HG03045 (cell line): Measurements from ENCODE around the gene HECW1.
"Not testable (repeated sequence)": the region's sequence is repeated elsewhere in the genome, so short reads cannot be mapped to it uniquely, and the experiment has no call there.

Source experiments
- ATAC-seq: cut with Tn5 transposase; IDR thresholded peaks from one replicate; pipeline ENCODE4 v1.9.1; 2021; ENCODE audit warnings: mild to moderate bottlenecking, moderate library complexity; ENCODE audit not compliant: unreplicated experiment

The HECW1 gene

DNA sequence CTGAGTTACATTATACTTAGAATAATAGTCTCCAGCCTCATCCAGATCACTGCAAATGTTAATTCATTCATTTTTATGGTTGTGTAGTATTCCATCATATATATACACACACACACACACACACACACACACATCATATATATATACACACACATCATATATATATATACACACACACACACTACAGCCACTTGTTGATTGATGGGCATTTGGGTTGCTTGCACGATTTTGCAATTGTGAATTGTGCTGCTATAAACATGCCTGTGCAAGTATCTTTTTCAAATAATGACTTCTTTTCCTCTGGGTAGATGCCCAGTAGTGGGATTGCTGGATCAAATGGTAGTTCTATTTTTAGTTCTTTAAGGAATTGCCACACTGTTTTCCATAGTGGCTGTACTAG is 233.2 kb downstream of the HECW1 start:
- ATAC-seq = not testable (repeated sequence)

DNA sequence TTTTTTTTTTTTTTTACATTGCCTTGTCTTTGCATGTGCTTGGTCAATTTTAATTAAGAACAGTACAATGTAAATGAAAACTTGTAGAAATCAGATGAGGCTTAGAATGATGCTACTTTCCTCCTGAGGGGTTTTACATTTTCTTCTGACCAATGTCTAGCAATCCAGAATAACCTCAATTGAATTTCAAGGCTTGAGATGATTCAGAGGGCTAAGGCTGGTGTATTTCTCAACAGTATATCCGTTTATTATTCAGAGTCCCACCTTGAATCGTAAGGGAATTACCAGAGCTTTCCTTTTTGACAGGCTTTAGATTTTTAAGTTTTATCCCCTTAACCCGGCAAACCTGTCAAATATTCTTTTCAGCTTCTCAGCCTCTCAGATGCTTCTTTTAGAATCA is 239.2 kb downstream of the HECW1 start:
- no peak for ATAC-seq

DNA sequence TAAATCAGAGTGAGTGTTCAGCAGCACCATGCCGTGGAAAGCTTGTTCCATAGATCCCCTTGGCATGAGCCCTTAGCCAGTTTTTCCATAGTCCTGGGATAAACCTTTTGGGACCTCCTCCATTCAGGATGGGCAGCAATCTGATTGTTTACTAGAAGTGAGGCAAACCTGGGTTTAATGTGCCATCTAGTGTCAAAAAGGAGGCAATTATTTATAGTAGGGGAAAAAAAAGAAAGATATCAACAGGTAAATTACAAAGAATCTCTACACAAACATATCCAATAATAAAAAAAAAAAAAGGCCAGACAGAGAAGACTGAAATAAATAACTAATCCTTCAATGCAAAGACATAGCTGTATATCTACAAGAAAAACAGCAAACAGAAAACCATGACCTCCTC is 241.5 kb downstream of the HECW1 start:
- ATAC-seq = no peak

DNA sequence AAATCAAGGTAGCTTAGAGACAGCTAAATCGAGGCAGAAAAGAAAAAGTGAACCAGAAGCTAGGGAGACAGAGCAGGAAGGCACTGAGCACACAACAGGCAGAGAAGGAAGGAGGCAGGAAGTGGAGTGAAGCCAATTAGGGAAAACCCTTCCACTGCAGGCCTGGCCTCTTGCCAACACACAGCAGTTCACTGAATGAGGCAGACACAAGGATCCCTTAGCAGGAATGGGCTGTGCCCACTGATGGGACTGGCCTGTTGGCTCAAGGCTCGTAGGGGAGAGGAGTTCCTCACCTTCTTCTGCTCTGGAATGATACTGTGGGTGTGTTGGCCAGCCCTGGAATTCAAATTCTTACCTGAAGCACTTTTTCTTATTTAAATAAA is 250.2 kb downstream of the HECW1 start:
- ATAC-seq = no peak

DNA sequence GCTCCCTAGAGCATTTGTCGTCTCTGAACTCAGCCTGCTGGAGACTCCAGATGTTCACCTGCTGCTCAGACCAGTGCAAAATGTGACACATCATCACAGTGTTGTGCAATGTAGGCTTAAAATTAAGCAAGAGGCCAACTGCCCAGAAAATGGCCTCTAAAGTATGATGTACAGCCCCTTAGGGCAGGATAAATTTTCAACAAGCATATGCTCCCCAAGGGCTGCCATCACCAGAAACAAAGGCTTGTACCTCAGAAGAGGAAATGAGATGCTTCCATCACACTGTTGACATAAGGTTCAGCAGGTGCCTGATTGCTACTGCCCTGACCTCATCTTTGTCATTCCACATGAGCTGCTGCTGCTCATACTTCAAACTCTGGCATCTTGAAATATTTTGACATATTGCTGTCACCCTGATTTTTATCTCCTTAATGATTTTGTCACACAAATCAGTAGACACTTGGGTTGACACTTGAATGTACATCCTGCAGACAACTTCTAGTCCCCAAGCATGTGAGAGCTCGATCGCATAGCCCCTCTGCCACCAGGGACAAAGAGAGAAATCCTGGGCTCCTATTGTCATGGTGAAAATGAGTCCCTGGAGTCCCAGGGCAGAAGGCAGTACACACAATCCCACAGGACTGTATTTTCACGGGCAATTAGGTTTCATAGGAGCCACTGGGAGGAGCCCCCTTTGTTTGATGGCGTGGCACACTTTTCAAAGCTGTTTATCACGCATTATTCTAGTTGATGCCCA is 250.8 kb downstream of the HECW1 start:
- ATAC-seq = no peak

DNA sequence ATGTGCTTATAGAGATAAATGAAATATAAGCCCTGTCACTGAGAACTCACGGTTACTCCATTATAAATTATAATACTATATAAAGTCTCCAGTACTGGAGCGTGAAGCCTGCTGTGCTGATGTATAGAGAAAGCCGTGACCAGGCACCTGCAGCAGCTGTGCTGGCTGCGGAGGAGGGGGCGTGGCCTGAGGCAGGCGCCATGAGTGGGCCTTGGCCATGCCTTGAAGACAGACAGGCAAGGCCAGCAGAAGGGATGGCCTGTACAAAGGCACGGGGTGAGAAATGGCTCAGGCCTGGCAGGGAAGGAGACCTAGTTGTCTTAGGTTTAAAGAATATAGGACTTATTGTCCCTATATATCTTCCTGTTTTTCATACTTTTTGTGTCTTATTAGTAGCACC is 251.9 kb downstream of the HECW1 start:
- no peak for ATAC-seq

DNA sequence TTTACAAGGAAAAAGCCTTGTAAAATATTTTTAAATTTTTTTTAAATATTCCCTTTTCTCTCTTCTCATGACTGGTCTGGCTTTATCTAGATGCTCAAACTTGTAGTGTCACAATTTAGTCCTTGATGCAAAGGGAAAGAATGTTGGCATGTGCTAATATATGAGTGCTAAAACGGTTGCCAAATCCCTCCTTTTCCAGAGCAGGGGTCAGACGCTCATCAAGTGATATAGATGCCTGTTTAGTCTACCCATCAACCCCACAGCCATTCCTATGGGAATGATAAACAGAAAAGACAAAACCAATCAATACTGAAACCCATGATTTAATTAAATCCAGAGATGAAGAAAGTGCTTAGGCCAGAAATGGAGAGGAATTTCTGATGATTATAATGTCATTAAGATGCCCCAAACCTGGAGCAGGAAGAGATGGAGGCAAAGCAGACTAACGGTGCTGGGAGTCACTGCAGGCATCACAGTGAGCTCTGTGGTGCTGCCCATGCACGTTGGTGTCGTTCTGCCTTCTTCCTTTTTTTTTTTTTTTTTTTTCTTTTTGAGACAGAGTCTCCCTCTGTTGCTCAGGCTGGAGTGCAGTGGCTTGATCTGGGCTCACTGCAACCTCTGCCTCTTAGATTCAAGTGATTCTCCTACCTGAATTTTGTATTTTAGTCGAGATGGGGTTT is 260.4 kb downstream of the HECW1 start:
- no peak for ATAC-seq

DNA sequence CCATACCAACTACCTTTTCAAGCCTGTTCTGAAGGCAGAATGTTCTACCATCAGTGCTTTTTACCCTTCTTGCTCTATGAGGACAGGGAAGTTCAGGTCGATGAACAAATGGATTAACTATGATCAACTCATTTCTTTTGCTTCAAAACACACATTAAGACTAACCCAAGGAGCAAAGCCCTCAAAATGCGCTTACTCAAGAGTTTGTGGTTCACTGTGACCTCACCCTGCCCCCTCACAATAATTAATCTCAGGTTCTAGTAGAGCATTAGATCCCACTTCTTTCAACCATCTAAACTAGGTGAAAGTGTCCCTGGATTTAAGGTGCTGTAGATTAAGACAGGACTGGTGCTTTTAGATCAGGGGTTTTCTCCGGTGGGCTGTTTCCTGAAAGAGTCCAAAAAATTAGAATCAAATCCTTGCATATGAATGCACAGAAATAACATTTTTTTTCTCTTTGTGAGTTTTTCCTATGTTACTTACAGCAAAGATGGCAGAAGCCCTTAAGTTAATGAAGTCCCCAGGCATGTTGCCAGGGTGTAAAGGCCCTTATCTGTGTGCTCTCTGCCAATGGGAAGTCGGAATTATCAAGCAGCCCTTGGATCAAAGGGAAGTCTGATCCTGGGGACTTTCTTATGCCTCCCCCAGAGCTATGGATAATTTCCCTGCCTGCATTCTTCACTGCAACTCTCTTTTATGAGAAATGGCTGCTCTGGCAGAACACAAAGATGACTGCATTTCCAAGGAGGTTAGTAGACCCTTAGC is 264.9 kb downstream of the HECW1 start:
- ATAC-seq = no peak

DNA sequence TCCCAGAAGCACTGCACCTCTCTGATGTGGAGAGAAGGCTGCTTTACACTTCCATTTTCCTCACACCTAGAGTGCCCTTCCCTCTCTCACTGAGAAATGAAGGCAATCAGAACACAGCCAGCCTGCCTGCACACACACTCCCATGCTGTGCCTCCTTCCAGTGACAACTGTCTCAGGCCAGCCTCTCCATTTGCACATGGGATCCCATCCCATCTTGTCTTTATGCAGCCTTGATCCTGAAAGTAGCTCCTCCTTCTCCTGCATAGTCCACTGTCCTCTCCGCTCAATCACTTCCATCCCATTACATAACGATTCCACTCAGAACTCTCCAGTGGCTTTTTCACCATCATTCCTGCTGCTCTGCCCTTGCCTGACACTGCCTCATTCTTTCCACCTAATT is 266.8 kb downstream of the HECW1 start:
- no peak for ATAC-seq

DNA sequence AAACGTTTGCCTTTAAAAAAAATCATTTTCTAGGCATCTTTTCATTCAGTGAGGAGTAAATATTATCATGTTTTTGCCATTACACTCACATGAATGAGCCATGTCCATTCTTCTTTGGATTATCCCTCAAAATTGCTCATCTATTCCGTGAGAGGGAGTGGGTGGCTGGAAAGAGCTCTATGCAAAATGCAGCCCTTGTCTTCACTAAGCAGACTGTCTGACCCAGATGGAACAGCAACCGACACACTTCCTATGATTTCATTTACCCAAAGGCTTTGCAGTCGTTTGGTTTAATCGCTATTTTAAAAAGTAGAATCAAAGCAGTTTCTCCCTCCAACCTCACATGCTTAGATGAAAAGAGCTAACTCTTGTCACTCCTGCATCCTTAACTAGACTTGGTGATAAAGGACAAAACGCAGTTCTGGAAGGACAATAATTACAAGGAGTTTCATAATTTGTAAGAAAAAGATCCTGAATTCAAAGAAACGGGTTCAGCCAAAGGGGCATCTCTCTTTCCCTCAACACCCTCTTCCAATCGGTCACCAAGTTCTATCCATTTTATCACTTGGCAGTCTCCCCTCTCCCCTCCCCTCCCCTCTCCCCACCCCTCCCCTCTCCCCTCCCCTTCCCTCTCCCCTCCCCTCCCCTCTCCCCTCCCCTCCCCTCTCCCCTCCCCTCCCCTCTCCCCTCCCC is 272.3 kb downstream of the HECW1 start:
- no peak for ATAC-seq

DNA sequence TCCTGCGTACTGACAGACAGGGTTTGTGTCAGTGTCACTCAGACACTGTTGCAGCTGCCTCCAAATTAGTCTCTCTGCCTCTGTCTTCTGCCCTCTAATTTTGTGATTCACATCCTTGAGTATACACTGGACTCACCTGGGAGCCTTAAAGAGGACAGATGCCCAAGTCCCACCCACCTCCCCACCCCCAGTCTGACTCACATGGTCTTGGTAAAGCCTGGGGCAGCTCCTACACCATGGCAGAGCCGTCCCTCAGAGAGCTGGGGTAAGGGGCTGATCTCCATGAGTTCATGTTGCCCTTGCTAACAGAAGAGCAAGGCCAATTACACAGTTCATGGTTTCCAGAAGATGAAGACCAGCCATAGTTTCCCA is 272.8 kb downstream of the HECW1 start:
- ATAC-seq = no peak

DNA sequence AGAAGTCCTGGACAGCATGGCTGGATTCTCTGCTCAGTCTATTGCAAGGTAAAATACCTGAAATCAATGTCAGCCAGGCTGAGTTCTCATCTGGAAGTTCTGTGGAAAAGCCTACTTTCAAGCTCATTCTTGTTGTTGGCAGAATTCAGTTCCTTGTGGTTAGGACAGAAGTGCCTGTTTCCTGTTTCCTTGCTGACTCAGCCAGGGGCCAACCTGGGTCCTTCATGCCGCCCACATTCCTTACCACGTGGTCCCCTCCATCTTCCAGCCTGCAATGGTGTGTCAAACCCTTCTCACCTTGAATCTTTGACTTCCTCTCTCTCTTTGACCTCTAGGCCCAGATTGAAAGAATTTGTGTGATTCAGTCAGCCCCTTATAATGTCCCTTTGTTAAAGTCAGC is 273.4 kb downstream of the HECW1 start:
- ATAC-seq = no peak

DNA sequence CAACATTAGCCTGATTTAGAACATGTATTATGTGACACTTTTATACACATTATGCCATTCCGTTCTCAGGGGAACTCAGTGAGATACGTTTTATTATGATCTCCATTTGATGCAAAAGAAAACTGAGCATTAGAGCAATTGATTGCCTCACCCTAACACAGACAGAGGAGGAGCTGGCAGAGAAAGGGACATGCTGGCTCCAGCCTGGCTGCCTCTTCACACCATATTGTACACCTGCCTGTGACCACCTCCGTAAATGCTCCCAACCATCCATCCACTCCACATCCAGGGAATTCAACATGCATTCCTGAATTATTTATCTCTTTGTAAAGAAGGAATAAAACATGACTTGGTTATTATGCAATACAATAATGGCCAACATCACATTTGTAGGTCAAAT is 275.5 kb downstream of the HECW1 start:
- no peak for ATAC-seq

DNA sequence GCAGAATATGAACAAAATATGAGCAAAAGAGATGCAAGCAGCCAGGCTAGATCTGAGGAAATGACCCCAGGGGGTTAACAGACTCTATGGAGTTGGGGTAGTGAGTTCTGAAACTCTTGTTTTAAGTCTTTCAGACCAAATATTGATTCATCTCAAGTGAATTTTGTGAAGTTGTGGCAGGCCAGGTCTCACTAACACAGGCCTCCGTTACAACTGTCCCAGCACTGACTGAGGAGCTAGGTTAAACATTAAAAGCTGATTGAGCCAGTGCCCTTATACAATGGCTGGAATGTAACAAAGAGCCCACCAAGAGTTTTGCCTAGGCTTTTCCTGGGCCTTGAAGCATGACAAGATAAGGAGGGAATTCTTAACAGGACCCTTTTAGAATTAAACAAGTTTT is 278.1 kb downstream of the HECW1 start:
- ATAC-seq = no peak

DNA sequence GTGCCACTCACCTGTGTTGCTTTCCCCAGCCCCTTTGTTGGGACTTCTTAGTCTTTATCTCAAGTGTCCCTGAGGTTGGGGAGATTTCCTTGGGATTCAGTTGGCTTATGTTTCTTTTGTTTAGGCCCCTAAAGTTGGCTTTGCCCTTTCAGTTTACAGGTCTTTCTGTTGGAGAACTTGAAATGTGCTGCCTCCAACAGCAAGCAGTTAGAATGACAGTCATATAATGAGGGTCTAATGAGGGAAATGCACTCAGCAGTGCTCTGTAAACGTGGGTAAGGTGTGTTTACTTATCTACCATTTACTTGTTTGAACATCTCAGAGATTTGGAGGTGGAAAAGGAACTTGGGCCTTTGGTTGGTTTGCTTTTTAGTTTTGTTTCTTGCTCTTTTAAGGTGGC is 279.1 kb downstream of the HECW1 start:
- no peak for ATAC-seq

DNA sequence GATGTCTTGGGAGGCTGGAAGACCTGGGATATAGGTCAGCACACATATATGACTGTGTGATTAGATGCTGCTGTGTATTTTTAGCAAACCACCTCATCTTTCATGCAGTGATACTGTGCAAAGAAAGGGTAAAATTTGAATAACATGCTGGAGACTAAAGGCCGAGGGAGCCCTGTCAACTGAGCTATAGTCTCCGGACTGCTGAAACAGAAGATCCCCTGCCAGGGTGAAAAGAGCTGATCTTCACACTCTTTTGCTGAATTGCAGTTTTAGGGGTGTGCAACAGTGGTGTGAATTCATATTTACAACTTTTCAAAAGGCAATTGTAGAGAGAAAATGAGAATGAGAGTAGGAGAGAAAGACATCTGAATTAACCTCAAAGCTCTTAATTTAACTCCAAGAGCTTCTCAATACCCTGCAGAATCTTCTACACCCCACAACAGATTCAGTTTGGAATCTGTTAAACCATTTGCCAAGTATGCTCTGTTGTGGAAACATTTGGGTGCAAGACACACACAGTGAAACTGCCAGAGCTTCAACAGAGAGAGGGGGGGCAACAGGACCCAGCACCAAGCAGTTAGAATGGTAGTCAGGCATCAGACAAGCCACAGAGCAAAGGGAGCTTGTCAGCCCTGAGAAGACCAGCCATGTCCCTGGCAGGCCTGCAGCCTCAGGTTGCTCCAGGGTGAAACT is 280.3 kb downstream of the HECW1 start:
- ATAC-seq = no peak

DNA sequence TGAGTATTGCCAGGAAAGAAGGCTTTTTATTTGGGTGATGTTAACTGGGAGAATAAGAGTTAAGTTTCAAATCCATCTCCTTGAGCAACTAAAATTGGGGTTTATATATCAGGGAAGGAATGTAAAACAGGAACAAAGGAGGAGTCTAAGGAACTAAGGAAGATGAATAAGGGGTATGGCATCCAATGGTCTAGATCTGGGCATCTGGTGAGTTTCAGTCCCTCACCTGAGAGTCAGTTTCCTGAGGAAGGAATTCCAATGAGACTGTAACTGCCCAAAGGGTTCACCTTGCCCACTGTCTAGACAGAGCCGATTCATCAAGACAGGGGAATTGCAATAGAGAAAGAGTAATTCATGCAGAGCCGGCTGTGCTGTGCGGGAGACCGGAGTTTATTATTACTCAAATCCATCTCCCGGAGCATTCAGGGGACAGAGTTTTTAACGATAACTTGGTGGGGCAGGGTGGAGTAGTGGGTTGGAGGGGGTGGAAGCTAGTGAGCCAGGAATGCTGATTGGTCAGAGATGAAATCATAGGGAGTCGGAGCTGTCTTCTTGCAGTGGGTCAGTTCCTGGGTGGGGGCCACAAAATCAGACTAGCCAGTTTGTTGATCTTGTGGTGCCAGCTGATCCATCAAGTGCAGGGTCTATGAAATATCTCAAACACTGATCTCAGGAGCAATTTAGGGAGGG is 282.1 kb downstream of the HECW1 start:
- ATAC-seq = no peak

DNA sequence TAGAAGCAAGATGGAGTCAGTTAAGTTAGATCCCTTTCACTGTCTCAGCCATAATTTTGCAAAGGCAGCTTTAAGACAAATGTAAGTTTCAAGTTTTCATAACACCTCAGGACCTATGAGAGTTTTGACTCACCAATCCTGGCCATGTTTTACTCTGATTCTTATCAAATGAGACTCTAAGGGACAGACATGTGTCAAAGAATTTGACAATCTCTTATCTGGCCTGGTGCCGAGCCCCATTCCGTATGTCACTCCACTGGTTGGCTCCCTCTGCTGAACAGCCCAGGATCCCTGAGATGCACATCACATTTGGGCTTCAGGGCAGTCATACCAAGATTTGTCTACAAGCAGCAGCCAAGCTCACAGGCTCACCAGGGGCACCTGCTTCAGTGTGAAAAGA is 282.9 kb downstream of the HECW1 start:
- no peak for ATAC-seq

DNA sequence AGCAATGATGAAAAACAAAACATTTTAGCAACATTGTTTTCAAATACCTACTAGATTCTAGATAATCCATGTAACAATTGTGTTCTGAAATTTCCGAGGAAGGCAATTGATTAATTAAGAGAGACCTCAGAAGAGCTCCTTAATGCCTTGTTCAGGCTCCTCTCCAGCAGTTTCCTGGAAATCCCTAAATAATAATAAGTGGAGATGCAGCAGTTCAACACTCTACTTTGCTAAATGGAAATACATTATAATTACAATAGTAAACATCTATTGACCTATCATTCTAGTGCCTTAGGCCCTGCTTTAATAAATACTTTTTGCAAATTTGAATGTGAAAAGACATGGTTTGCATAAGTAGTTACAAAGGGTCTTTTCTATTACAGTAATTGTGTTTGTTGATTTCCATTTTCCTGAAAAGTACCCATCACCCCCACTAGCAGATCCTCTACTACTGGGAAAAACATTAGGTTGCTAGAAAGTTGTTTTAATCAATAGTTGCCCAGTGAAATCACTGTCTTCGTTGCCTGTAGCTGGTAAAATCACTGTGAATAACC is 283.8 kb downstream of the HECW1 start:
- no peak for ATAC-seq

DNA sequence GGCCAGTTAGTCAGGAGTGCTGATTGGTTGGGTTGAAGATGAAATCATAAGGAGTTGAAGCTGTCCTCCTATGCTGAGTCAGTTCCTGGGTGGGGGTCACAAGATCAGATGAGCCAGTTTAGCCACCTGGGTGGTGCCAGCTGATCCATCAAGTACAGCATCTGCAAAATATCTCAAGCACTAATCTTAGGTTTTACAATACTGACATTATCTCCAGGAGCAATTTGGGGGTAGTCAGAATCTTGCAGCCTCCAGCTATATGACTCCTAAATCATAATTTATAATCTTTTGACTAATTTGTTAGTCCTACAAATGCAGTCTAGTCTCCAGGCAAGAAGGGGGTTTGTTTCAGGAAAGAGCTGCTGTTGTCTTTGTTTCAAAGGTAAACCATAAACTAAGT is 286.4 kb downstream of the HECW1 start:
- ATAC-seq = no peak
